Liver (tissue), 9 donors: ENCODE data around the gene CYP11A1. TPM values are rescaled to one million over a fixed set of nuclear protein-coding genes. Genes with fewer than 3 reads are reported as not detected.
A peak's percentile ranks its signal among the peaks of the same experiment; 100 is the strongest.

Source experiments
- DNase-seq: peaks from one replicate; pipeline ENCODE4 v3.0.0-alpha.2; 2017; ENCODE audit warnings: low spot score
- H3K27ac ChIP-seq, 2 donors: one replicate each; pipeline ENCODE4 v1.7.0; 2013; ENCODE audit warnings: inconsistent platforms in 2 of 2, low read length in 2 of 2, control low read depth in 1 of 2, low read depth in 1 of 2, mild to moderate bottlenecking in 1 of 2
- H3K27me3 ChIP-seq, 4 donors: one replicate each; pipeline versions ENCODE4 v1.6.1 to v1.7.0; 2013; ENCODE audit warnings: low read length in 3 of 4, inconsistent platforms in 1 of 4, mild to moderate bottlenecking in 1 of 4, moderate library complexity in 1 of 4; ENCODE audit not compliant: control insufficient read depth in 4 of 4, insufficient read depth in 4 of 4
- H3K36me3 ChIP-seq, 4 donors: one replicate each; pipeline versions ENCODE4 v1.6.1 to v1.7.0; 2013; ENCODE audit warnings: low read length in 3 of 4, mild to moderate bottlenecking in 3 of 4, low read depth in 1 of 4, moderate library complexity in 1 of 4; ENCODE audit not compliant: control insufficient read depth in 4 of 4, insufficient read depth in 3 of 4
- H3K4me1 ChIP-seq, 4 donors: one replicate each; pipeline versions ENCODE4 v1.6.1 to v1.7.0; 2013; ENCODE audit warnings: low read length in 3 of 4, mild to moderate bottlenecking in 3 of 4, moderate library complexity in 1 of 4; ENCODE audit not compliant: control insufficient read depth in 4 of 4, insufficient read depth in 4 of 4
- H3K4me3 ChIP-seq, 3 donors: one replicate each; pipeline versions ENCODE4 v1.6.1 to v1.7.0; 2013; ENCODE audit warnings: low read length in 3 of 3, control low read depth in 1 of 3, low read depth in 1 of 3, mild to moderate bottlenecking in 1 of 3
- H3K9ac ChIP-seq, 2 donors: one replicate each; pipeline ENCODE4 v1.7.0; 2013; ENCODE audit warnings: low read length in 2 of 2, mild to moderate bottlenecking in 2 of 2, moderate library complexity in 2 of 2, control low read depth in 1 of 2, low read depth in 1 of 2
- H3K9me3 ChIP-seq, 4 donors: one replicate each; pipeline versions ENCODE4 v1.6.1 to v1.7.0; 2013; ENCODE audit warnings: low read length in 3 of 4; ENCODE audit not compliant: control insufficient read depth in 4 of 4
- ATF3 ChIP-seq: IDR thresholded peaks from 2 replicates; pipeline ENCODE4 v1.6.1; 2016; ENCODE audit warnings: antibody characterized with exemption
- CTCF ChIP-seq: fragments of 150-350 bp; IDR thresholded peaks from 2 replicates; pipeline ENCODE4 v1.5.1; 2017; ENCODE audit warnings: improper control_type of control experiment, low read depth, low read length; ENCODE audit not compliant: missing input control
- EGR1 ChIP-seq, 2 donors: IDR thresholded peaks; 2 replicates each; pipeline ENCODE4 v1.6.1; 2016 to 2018; ENCODE audit warnings: antibody characterized with exemption in 2 of 2, low read depth in 2 of 2
- FOXA1 ChIP-seq: IDR thresholded peaks from 2 replicates; pipeline ENCODE4 v1.6.1; 2016; ENCODE audit warnings: antibody characterized with exemption
- FOXA2 ChIP-seq: IDR thresholded peaks from 2 replicates; pipeline ENCODE4 v1.6.1; 2016; ENCODE audit warnings: antibody characterized with exemption
- GABPA ChIP-seq, 2 donors: IDR thresholded peaks in 1 of 2; conservative IDR thresholded peaks in 1 of 2; 2 replicates each; pipeline ENCODE4 v1.6.1; 2016; ENCODE audit warnings: antibody characterized with exemption in 2 of 2, mild to moderate bottlenecking in 1 of 2, moderate library complexity in 1 of 2
- HNF4A ChIP-seq, 2 donors: conservative IDR thresholded peaks; 2 replicates each; pipeline ENCODE4 v1.6.1; 2016; ENCODE audit warnings: antibody characterized with exemption in 2 of 2, mild to moderate bottlenecking in 2 of 2
- HNF4G ChIP-seq: IDR thresholded peaks from 2 replicates; pipeline ENCODE4 v1.6.1; 2016; ENCODE audit warnings: antibody characterized with exemption
- JUND ChIP-seq, 2 donors: IDR thresholded peaks; 2 replicates each; pipeline ENCODE4 v1.6.1; 2016; ENCODE audit warnings: antibody characterized with exemption in 2 of 2
- NR2F2 ChIP-seq: IDR thresholded peaks from 2 replicates; pipeline ENCODE4 v1.6.1; 2016; ENCODE audit warnings: antibody characterized with exemption
- RAD21 ChIP-seq, 2 donors: IDR thresholded peaks; 2 replicates each; pipeline ENCODE4 v1.6.1; 2016; ENCODE audit warnings: antibody characterized with exemption in 2 of 2, mild to moderate bottlenecking in 2 of 2
- RXRA ChIP-seq, 2 donors: IDR thresholded peaks; 2 replicates each; pipeline ENCODE4 v1.6.1; 2017 to 2018; ENCODE audit warnings: antibody characterized with exemption in 2 of 2, mild to moderate bottlenecking in 1 of 2
- SP1 ChIP-seq: IDR thresholded peaks from 2 replicates; pipeline ENCODE4 v1.6.1; 2018; ENCODE audit warnings: antibody characterized with exemption, mild to moderate bottlenecking
- TAF1 ChIP-seq: conservative IDR thresholded peaks from 2 replicates; pipeline ENCODE4 v1.6.1; 2016; ENCODE audit warnings: antibody characterized with exemption, mild to moderate bottlenecking
- YY1 ChIP-seq: IDR thresholded peaks from 2 replicates; pipeline ENCODE4 v1.6.1; 2016; ENCODE audit warnings: antibody characterized with exemption, mild to moderate bottlenecking
- WGBS: extraction: QIAGEN DNeasy Blood & Tissue Kit; methylation state at CpG from one replicate; pipeline ENCODE4 v1.1.7; 2013; 5-methylcytosine and 5-hydroxymethylcytosine counted together
- polyA plus RNA-seq, 2 donors: library from polyadenylated mRNA; stranded (reverse) in 1 of 2; unstranded in 1 of 2; fragments of 200-250 nt in 1 of 2; fragments of >200 nt in 1 of 2; fragmentation: Nextera tagmentation in 1 of 2; extraction: Ambion mirVana in 1 of 2; gene quantifications; one replicate each; pipeline versions ENCODE4 v1.2.1 to v1.2.3, GENCODE V29; 2013 to 2015
- total RNA-seq, 2 donors: library from RNA; depleted of rRNA; stranded (reverse); fragments of >200 nt; gene quantifications; one replicate each; pipeline ENCODE4 v1.2.3, GENCODE V29; 2014
- TF ChIP-seq, protein P1 (sequence below): IDR thresholded peaks from 2 replicates; pipeline ENCODE4 v1.6.1; 2016; ENCODE audit warnings: antibody characterized with exemption
- TF ChIP-seq, protein P2 (sequence below): IDR thresholded peaks from 2 replicates; pipeline ENCODE4 v1.6.1; 2016; ENCODE audit warnings: antibody characterized with exemption
- TF ChIP-seq, protein P3 (sequence below): IDR thresholded peaks from 2 replicates; pipeline ENCODE4 v1.6.1; 2016; ENCODE audit warnings: antibody characterized with exemption, mild to moderate bottlenecking
- donor health status: healthy.
- donor health status: healthy.
- donor health status: healthy.
- donor health status: healthy.
- donor health status: healthy.

The CYP11A1 gene
- total and polyA plus RNA-seq, 4 donors, result 0.47 to 2.3 (median 1.9) TPM

DNA sequence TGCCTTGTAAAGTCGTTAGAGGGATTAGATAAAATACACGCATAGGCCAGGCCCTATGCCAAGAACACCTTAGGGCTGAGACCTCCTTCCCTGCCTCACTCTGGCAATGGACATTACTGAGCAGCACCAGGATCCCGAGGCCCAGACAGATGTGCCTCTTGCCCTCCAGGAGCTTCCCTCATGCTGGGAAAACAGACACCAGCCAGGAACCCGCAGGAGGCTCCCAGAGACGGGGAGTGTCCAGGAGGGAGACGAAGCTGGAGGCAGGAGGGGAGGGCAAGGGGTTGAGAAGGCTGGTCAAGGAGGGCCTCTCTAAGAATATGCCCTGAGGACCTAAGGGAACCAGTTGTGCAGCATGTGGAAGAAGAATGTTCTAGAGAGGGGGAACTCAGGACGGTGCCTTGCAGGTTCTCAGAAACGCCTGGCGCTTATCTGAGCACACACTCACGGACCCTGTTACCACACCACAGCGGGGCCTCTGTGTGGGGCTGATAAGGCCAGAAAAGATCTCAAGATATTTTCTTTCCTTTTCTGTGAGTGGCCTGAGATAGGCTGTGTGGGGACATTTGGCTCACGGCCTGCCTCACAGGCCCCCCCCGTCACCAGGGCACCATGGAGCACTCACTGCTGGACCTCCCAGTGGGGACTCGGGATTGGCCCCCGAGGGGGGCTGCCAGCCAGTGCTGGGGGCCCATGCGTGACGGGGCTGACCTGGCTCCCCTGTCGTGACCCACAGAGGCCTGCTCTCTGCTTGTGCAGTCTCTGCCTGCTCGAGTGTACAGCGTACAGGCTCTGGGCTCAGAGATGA, 22.0 kb upstream of the CYP11A1 start:
- no peaks in the 10 kb centered on the region for H3K36me3 ChIP-seq
- no peak overlapping the region for H3K9ac ChIP-seq
- TF ChIP-seq EGR1 (IDR thresholded peaks at IDR 0.05; ENCODE audit: low read depth in 2 of 2) (no peak), HNF4G (no peak), SP1 (no peak), RAD21 (IDR thresholded peaks at IDR 0.05) (no peak), JUND (IDR thresholded peaks at IDR 0.05) (no peak), GABPA (IDR thresholded peaks at IDR 0.05 in 1 of 2, conservative IDR thresholded peaks at IDR 0.05 in 1 of 2) (no peak), TAF1 (no peak), CTCF (no peak), FOXA1 (no peak), FOXA2 (no peak), HNF4A (conservative IDR thresholded peaks at IDR 0.05) (no peak), NR2F2 (no peak), YY1 (no peak), RXRA (IDR thresholded peaks at IDR 0.05) (no peak)
- TF ChIP-seq, protein P1, sequence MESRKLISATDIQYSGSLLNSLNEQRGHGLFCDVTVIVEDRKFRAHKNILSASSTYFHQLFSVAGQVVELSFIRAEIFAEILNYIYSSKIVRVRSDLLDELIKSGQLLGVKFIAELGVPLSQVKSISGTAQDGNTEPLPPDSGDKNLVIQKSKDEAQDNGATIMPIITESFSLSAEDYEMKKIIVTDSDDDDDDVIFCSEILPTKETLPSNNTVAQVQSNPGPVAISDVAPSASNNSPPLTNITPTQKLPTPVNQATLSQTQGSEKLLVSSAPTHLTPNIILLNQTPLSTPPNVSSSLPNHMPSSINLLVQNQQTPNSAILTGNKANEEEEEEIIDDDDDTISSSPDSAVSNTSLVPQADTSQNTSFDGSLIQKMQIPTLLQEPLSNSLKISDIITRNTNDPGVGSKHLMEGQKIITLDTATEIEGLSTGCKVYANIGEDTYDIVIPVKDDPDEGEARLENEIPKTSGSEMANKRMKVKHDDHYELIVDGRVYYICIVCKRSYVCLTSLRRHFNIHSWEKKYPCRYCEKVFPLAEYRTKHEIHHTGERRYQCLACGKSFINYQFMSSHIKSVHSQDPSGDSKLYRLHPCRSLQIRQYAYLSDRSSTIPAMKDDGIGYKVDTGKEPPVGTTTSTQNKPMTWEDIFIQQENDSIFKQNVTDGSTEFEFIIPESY, result no peak
- TF ChIP-seq, protein P2, sequence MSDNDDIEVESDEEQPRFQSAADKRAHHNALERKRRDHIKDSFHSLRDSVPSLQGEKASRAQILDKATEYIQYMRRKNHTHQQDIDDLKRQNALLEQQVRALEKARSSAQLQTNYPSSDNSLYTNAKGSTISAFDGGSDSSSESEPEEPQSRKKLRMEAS, result no peak
- 78% methylated on average over 20 of the region's 20 CpGs for WGBS
- H3K27ac ChIP-seq, result no peak overlapping the region
- H3K27me3 ChIP-seq, result no peaks in the 10 kb centered on the region
- no peaks in the 10 kb centered on the region for H3K9me3 ChIP-seq
- H3K4me3 ChIP-seq, result no peak overlapping the region
- no peaks in the 10 kb centered on the region for H3K4me1 ChIP-seq
- peak; percentile 79 for DNase-seq

DNA sequence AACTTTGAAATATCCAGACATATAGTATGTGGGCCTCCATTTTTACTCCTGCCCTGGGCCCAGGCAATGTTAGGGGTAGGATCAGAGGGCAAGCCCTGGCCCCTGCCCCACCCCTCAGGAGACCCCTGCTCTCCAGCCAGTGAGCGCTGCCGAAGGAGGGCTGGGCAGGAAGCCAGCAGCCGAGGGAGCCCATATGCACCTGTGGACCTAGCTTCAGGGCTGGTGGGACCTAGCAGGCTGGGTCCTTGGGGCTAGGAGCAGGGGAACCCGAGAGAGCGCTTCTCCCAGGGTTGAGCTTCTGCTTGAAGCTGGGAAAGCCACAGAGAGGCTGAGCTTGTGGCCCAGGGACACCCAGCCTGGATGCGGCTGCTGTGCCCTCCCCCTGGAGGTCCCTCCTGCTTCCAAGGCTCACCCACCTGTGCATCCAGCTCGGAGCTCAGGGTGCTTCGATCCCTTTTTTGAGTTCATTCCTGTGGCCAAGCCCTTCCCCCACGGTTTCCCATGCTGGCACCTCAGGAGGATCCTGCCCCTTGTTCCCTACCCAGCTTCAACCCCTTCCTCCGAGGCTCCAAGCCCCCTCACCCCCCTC, 21.0 kb upstream of the CYP11A1 start:
- Histone ChIP-seq H3K36me3 (no peaks in the 10 kb centered on the region), H3K9ac (no peak overlapping the region), H3K27me3 (no peaks in the 10 kb centered on the region), H3K9me3 (no peaks in the 10 kb centered on the region), H3K4me3 (no peak overlapping the region), H3K27ac (no peak overlapping the region), H3K4me1 (no peaks in the 10 kb centered on the region)
- 89% methylated on average over 10 of the region's 10 CpGs for WGBS
- DNase-seq, result peak; percentile 38
- no peak for TF ChIP-seq EGR1 (IDR thresholded peaks at IDR 0.05; ENCODE audit: low read depth in 2 of 2)
- TF ChIP-seq GABPA (IDR thresholded peaks at IDR 0.05 in 1 of 2, conservative IDR thresholded peaks at IDR 0.05 in 1 of 2), result no peak
- no peak for TF ChIP-seq ATF3
- no peak for TF ChIP-seq FOXA1
- TF ChIP-seq, protein P2, result no peak
- TF ChIP-seq JUND (IDR thresholded peaks at IDR 0.05), result no peak
- TF ChIP-seq, protein P1, result no peak
- TF ChIP-seq, protein P3, sequence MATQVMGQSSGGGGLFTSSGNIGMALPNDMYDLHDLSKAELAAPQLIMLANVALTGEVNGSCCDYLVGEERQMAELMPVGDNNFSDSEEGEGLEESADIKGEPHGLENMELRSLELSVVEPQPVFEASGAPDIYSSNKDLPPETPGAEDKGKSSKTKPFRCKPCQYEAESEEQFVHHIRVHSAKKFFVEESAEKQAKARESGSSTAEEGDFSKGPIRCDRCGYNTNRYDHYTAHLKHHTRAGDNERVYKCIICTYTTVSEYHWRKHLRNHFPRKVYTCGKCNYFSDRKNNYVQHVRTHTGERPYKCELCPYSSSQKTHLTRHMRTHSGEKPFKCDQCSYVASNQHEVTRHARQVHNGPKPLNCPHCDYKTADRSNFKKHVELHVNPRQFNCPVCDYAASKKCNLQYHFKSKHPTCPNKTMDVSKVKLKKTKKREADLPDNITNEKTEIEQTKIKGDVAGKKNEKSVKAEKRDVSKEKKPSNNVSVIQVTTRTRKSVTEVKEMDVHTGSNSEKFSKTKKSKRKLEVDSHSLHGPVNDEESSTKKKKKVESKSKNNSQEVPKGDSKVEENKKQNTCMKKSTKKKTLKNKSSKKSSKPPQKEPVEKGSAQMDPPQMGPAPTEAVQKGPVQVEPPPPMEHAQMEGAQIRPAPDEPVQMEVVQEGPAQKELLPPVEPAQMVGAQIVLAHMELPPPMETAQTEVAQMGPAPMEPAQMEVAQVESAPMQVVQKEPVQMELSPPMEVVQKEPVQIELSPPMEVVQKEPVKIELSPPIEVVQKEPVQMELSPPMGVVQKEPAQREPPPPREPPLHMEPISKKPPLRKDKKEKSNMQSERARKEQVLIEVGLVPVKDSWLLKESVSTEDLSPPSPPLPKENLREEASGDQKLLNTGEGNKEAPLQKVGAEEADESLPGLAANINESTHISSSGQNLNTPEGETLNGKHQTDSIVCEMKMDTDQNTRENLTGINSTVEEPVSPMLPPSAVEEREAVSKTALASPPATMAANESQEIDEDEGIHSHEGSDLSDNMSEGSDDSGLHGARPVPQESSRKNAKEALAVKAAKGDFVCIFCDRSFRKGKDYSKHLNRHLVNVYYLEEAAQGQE, result no peak
- no peak for TF ChIP-seq RXRA (IDR thresholded peaks at IDR 0.05)
- TF ChIP-seq RAD21 (IDR thresholded peaks at IDR 0.05), result no peak
- no peak for TF ChIP-seq NR2F2
- TF ChIP-seq SP1, result no peak
